KMS-11 (cell line): ENCODE measurements around the gene PRDM4.
"Not testable (repeated sequence)": the region's sequence is repeated elsewhere in the genome, so short reads cannot be mapped to it uniquely, and the experiment has no call there.

ENCODE experiments used
- H2AFZ ChIP-seq: fragments of 200-600 bp; sonication (generic); 2 replicates; pipeline ENCODE4 v1.6.1; 2016; ENCODE audit warnings: antibody characterized with exemption, mixed run types, low read depth
- H3K27ac ChIP-seq: fragments of 200-600 bp; sonication (generic); 2 replicates; pipeline ENCODE4 v1.6.1; 2016; ENCODE audit warnings: mild to moderate bottlenecking, mixed run types
- H3K27me3 ChIP-seq: fragments of 200-600 bp; sonication (generic); 2 replicates; pipeline ENCODE4 v1.6.1; 2017; ENCODE audit warnings: mild to moderate bottlenecking, low read depth, mixed run types, moderate library complexity; ENCODE audit not compliant: insufficient read depth
- H3K36me3 ChIP-seq: fragments of 200-600 bp; sonication (generic); 2 replicates; pipeline ENCODE4 v1.6.1; 2017; ENCODE audit warnings: mild to moderate bottlenecking, mixed run types; ENCODE audit not compliant: insufficient read depth
- H3K4me1 ChIP-seq: fragments of 200-600 bp; sonication (generic); 2 replicates; pipeline ENCODE4 v1.6.1; 2016; ENCODE audit warnings: mild to moderate bottlenecking, low read depth, mixed run types; ENCODE audit not compliant: poor library complexity, severe bottlenecking
- H3K4me2 ChIP-seq: fragments of 200-600 bp; sonication (generic); 2 replicates; pipeline ENCODE4 v1.7.0; 2016; ENCODE audit warnings: mild to moderate bottlenecking, mixed run types
- H3K4me3 ChIP-seq: fragments of 200-600 bp; sonication (generic); IDR thresholded peaks from 2 replicates; pipeline ENCODE4 v1.6.1; 2017; ENCODE audit warnings: low read depth, low read length, mixed read lengths; ENCODE audit not compliant: insufficient read depth
- H3K79me2 ChIP-seq: fragments of 200-600 bp; sonication (generic); 2 replicates; pipeline ENCODE4 v1.6.1; 2016; ENCODE audit warnings: low read depth, mixed run types; ENCODE audit not compliant: insufficient read depth
- H3K9ac ChIP-seq: fragments of 200-600 bp; sonication (generic); 2 replicates; pipeline ENCODE4 v1.6.1; 2016; ENCODE audit warnings: mild to moderate bottlenecking, mixed run types
- H4K20me1 ChIP-seq: fragments of 200-600 bp; sonication (generic); 2 replicates; pipeline ENCODE4 v1.6.1; 2016; ENCODE audit warnings: mild to moderate bottlenecking, mixed run types; ENCODE audit not compliant: insufficient read depth
- CTCF ChIP-seq: fragments of 200-600 bp; sonication (generic); conservative IDR thresholded peaks from 2 replicates; pipeline ENCODE4 v1.6.1; 2017; ENCODE audit warnings: low read depth, mild to moderate bottlenecking, antibody characterized with exemption, low read length, moderate library complexity, mixed read lengths

PRDM4 gene

GRCh38 chr12:107695772-107696171 is 65.2 kb downstream of the PRDM4 start:
- H3K27ac ChIP-seq, H3K4me2 ChIP-seq, H3K4me1 ChIP-seq, H3K9ac ChIP-seq, H4K20me1 ChIP-seq, H3K36me3 ChIP-seq, H3K27me3 ChIP-seq, H2AFZ ChIP-seq, H3K79me2 ChIP-seq, H3K4me3 ChIP-seq: not testable (repeated sequence)
- peak; percentile 31; the same call in 1 of the 2 replicates for TF ChIP-seq CTCF

GRCh38 chr12:107685360-107686248 is 75.3 kb downstream of the PRDM4 start, which contains the start of gene PWP1:
Gene PWP1, plus strand, starts transcription at chr12:107685799. Its CDS starts 101 bp downstream, at chr12:107685900.
- TF ChIP-seq CTCF = no peak
- Histone ChIP-seq H3K4me2 (peak within 1 kb of the TSS; percentile 83), H3K4me3 (no peak within 1 kb of the TSS)

GRCh38 chr12:107684990-107685359 is 76.0 kb downstream of the PRDM4 start:
- H3K4me3 ChIP-seq = no peak overlapping the region
- TF ChIP-seq CTCF = no peak
- H2AFZ ChIP-seq = peak overlapping the region; percentile 79
- H4K20me1 ChIP-seq = no peaks in the 10 kb centered on the region
- peaks cover 18% of the 10 kb centered on the region for H3K79me2 ChIP-seq
- H3K4me2 ChIP-seq = peak overlapping the region; percentile 83
- H3K4me1 ChIP-seq = peaks cover 6% of the 10 kb centered on the region
- H3K27ac ChIP-seq = peak overlapping the region; percentile 81
- H3K9ac ChIP-seq = peak overlapping the region; percentile 82
- H3K36me3 ChIP-seq = no peaks in the 10 kb centered on the region
- no peaks in the 10 kb centered on the region for H3K27me3 ChIP-seq

More at GRCh38 chr12:107685360-107686248, 75.3 kb downstream of the PRDM4 start, which contains the start of gene PWP1:
- H3K27me3 ChIP-seq = no peaks in the 10 kb centered on the region
- peak within 1 kb of the TSS; percentile 79 for H2AFZ ChIP-seq
- peak within 1 kb of the TSS; percentile 82 for H3K9ac ChIP-seq
- no peaks in the 10 kb centered on the region for H4K20me1 ChIP-seq
- H3K4me1 ChIP-seq = peaks cover 6% of the 10 kb centered on the region
- peaks cover 18% of the 10 kb centered on the region for H3K79me2 ChIP-seq
- no peaks in the 10 kb centered on the region for H3K36me3 ChIP-seq
- peak within 1 kb of the TSS; percentile 81 for H3K27ac ChIP-seq

GRCh38 chr12:107684029-107684795 is 76.7 kb downstream of the PRDM4 start:
- Histone ChIP-seq H3K4me1 (peaks cover 6% of the 10 kb centered on the region), H2AFZ (peak overlapping the region; percentile 79; the same call in 1 of the 2 replicates), H3K9ac (no peak overlapping the region), H3K27ac (peak overlapping the region; percentile 81; the same call in 1 of the 2 replicates), H3K79me2 (peaks cover 18% of the 10 kb centered on the region), H3K27me3 (no peaks in the 10 kb centered on the region), H3K4me3 (no peak overlapping the region), H3K4me2 (peak overlapping the region; percentile 83; the same call in 1 of the 2 replicates), H4K20me1 (no peaks in the 10 kb centered on the region), H3K36me3 (no peaks in the 10 kb centered on the region)
- TF ChIP-seq CTCF = no peak
